HepG2 (cell line): ENCODE results near the gene ANKRD55. TPM values are rescaled to one million over a fixed set of nuclear protein-coding genes. Genes with fewer than 3 reads are reported as not detected.

Experiments used
- ATAC-seq: fragments of 200-7000 bp; cut with Tn5 transposase; 3 replicates; pipeline ENCODE4 v1.9.1; 2020; ENCODE audit warnings: mild to moderate bottlenecking, moderate library complexity
- BruUV-seq: library from RNA; stranded (reverse); fragments of 400-500 nt; replicated peaks from 2 replicates; lab custom pipeline; 2021; lab: Mats Ljungman, UMichigan
- CTCF ChIA-PET: fragments of 300-600 bp; formaldehyde crosslinking; extraction: SDS; loops from one replicate; lab custom pipeline; 2021; ENCODE audit warnings: low total read pairs, inconsistent platforms, low intra/inter-chr PET ratio; lab: Yijun Ruan, JAX
- POLR2A ChIA-PET: fragments of 350-600 bp; sonication (Branson Sonifier 250); formaldehyde crosslinking; loops from one replicate; lab custom pipeline; 2020; ENCODE audit warnings: antibody characterized with exemption, inconsistent platforms; lab: Yijun Ruan, JAX
- DNase-seq: peaks from one replicate; pipeline ENCODE4 v3.0.0-alpha.2; 2015; ENCODE audit warnings: low spot score
- FAIRE-seq: peaks from 3 replicates; lab custom pipeline; 2011; peaks lifted over from hg19 to GRCh38; lab: Jason Lieb, UNC
- H2AFZ ChIP-seq: one replicate; pipeline ENCODE4 v1.6.1; 2011; ENCODE audit warnings: low read length, inconsistent platforms
- H3K27ac ChIP-seq: fragments of 300-600 bp; 3 replicates; pipeline ENCODE4 v1.8.0; 2011; ENCODE audit warnings: mixed run types, mild to moderate bottlenecking, mixed read lengths, low read length, inconsistent platforms; ENCODE audit not compliant: insufficient read depth; ENCODE audit errors: extremely low read length
- H3K27me3 ChIP-seq, 2 experiments: fragments of 200-600 bp in 1 of 2; 2 replicates in 1 of 2; 3 replicates in 1 of 2; pipeline versions ENCODE4 v1.6.0 to v1.8.0; 2011; ENCODE audit warnings: low read length in 2 of 2, mild to moderate bottlenecking in 2 of 2, moderate library complexity in 2 of 2, inconsistent platforms in 1 of 2; ENCODE audit not compliant: insufficient read depth in 2 of 2, control insufficient read depth in 1 of 2
- H3K36me3 ChIP-seq, 2 experiments: fragments of 200-600 bp in 1 of 2; replicated peaks in 1 of 2; 2 replicates in 1 of 2; 3 replicates in 1 of 2; pipeline versions ENCODE4 v1.5.1 to v1.8.0; 2011; ENCODE audit warnings: low read length in 2 of 2, inconsistent platforms in 1 of 2; ENCODE audit not compliant: insufficient read depth in 2 of 2, control insufficient read depth in 1 of 2
- H3K4me1 ChIP-seq: 2 replicates; pipeline ENCODE4 v1.5.1; 2012; ENCODE audit warnings: low read length, inconsistent platforms; ENCODE audit not compliant: insufficient read depth
- H3K4me2 ChIP-seq: 2 replicates; pipeline ENCODE4 v1.6.0; 2011; ENCODE audit warnings: low read depth, low read length, inconsistent platforms
- H3K4me3 ChIP-seq, 3 experiments: fragments of 200-600 bp in 1 of 3; sonication (generic), shearing (Covaris generic) in 1 of 3; replicated peaks in 1 of 3; 2 replicates each; pipeline ENCODE4 v1.5.1; 2011 to 2016; ENCODE audit warnings: low read length in 3 of 3, inconsistent platforms in 2 of 3, low read depth in 2 of 3, mild to moderate bottlenecking in 2 of 3, control low read depth in 1 of 3, mixed read lengths in 1 of 3; ENCODE audit not compliant: insufficient read depth in 1 of 3
- H3K79me2 ChIP-seq: one replicate; pipeline ENCODE4 v1.6.1; 2011; ENCODE audit warnings: low read length, inconsistent platforms; ENCODE audit not compliant: insufficient read depth
- H3K9ac ChIP-seq: 2 replicates; pipeline ENCODE4 v1.6.0; 2011; ENCODE audit warnings: mild to moderate bottlenecking, low read depth, low read length, inconsistent platforms; ENCODE audit not compliant: insufficient read depth
- H3K9me3 ChIP-seq: 2 replicates; pipeline ENCODE4 v1.5.1; 2012; ENCODE audit warnings: mild to moderate bottlenecking, low read length
- H4K20me1 ChIP-seq: 2 replicates; pipeline ENCODE4 v1.6.0; 2011; ENCODE audit warnings: inconsistent platforms, mild to moderate bottlenecking, low read length, moderate library complexity; ENCODE audit not compliant: insufficient read depth
- NBN ChIP-seq: fragments of 450-650 bp; conservative IDR thresholded peaks from 2 replicates; pipeline ENCODE4 v1.6.1; 2017
- POGZ ChIP-seq: sonication (generic); formaldehyde crosslinking; IDR thresholded peaks from 2 replicates; pipeline ENCODE4 v1.4.0; 2020; ENCODE audit warnings: mild to moderate bottlenecking, missing genetic modification reagents
- RERE ChIP-seq: IDR thresholded peaks from 2 replicates; pipeline ENCODE4 v1.6.1; 2016; ENCODE audit warnings: low read depth, missing genetic modification reagents, missing compliant biosample characterization
- ZNF281 ChIP-seq: sonication (generic); formaldehyde crosslinking; IDR thresholded peaks from 2 replicates; pipeline ENCODE4 v1.4.0; 2020; ENCODE audit warnings: missing genetic modification reagents, borderline replicate concordance
- ZNF331 ChIP-seq: sonication (generic); formaldehyde crosslinking; IDR thresholded peaks from 2 replicates; pipeline ENCODE4 v1.4.0; 2020; ENCODE audit warnings: missing genetic modification reagents
- ZNF430 ChIP-seq: sonication (generic); formaldehyde crosslinking; IDR thresholded peaks from 2 replicates; pipeline ENCODE4 v1.9.0; 2021; ENCODE audit warnings: mild to moderate bottlenecking, missing genetic modification reagents
- ZNF513 ChIP-seq: sonication (generic); formaldehyde crosslinking; conservative IDR thresholded peaks from 2 replicates; pipeline ENCODE4 v1.5.0; 2020; ENCODE audit warnings: missing genetic modification reagents
- ZNF563 ChIP-seq: sonication (generic); formaldehyde crosslinking; IDR thresholded peaks from 2 replicates; pipeline ENCODE4 v1.8.0; 2022; ENCODE audit warnings: mild to moderate bottlenecking, moderate library complexity, missing genetic modification reagents
- ZNF609 ChIP-seq: sonication (generic); formaldehyde crosslinking; IDR thresholded peaks from 2 replicates; pipeline ENCODE4 v1.4.0; 2020; ENCODE audit warnings: mild to moderate bottlenecking, missing genetic modification reagents, borderline replicate concordance
- WGBS: methylation state at CpG from one replicate; pipeline ENCODE4 v1.1.6; 2017; ENCODE audit warnings: low lambda C conversion rate; 5-methylcytosine and 5-hydroxymethylcytosine counted together
- in situ Hi-C: cut with HindIII; loops from 2 replicates; pipeline ENCODE4 v1.10.0; 2017; ENCODE audit warnings: low pct_unique_long_range_greater_than_20kb; ENCODE audit not compliant: extremely low pct_ligation_motif_present
- intact Hi-C: fragments of 100-400 bp; cut with micrococcal nuclease; formaldehyde crosslinking; loops from one replicate; pipeline ENCODE4 v1.10.0; 2022; ENCODE audit not compliant: unreplicated experiment
- polyA plus RNA-seq, 8 experiments: library from polyadenylated mRNA; depleted of rRNA in 3 of 8; stranded (reverse) in 7 of 8; unstranded in 1 of 8; fragments of >200 nt; fragmentation: Illumina TruSeq in 4 of 8; extraction: Trizol in 4 of 8; gene quantifications; 2 replicates each; pipeline versions ENCODE4 v1.2.1 to v1.2.3, GENCODE V29; 2011 to 2016; ENCODE audit warnings: low read depth in 4 of 8, missing spikeins in 1 of 8, mixed read lengths in 1 of 8; ENCODE audit not compliant: insufficient read depth in 1 of 8
- total RNA-seq, 5 experiments: library from RNA; depleted of rRNA; stranded (reverse); fragments of >200 nt; fragmentation: Illumina TruSeq; extraction: Trizol; gene quantifications; 2 replicates each; pipeline ENCODE4 v1.2.3, GENCODE V29; 2016; ENCODE audit warnings: low read depth in 1 of 5

The ANKRD55 gene
- total and polyA plus RNA-seq, 2 of the 13 experiments (the other 11 are each of a cell fraction or from before 2014, with no cell fraction given), result 0.11 to 0.28 TPM

GRCh38 chr5:56161927-56162326 is 71.2 kb downstream of the ANKRD55 start:
- no peaks in the 10 kb centered on the region for H3K9me3 ChIP-seq
- intact Hi-C loops, result loop anchor here (5.0 kb wide), 1 partner anchor 1175 kb away; the partner anchor contains the start of gene ESM1
- DNase-seq (no peak), ATAC-seq (peak; percentile 16; the same call in 2 of the 3 replicates), FAIRE-seq (no peak)
- no peaks in the 10 kb centered on the region for H3K27me3 ChIP-seq
- no TSS peak for BruUV-seq
- H2AFZ ChIP-seq, result no peak overlapping the region
- WGBS, result 11% methylated on average over 1 of the region's 1 CpG
- H4K20me1 ChIP-seq, result no peaks in the 10 kb centered on the region
- POLR2A ChIA-PET, result no interaction called here
- H3K4me3 ChIP-seq, result no peak overlapping the region
- H3K4me1 ChIP-seq, result peaks cover 80% of the 10 kb centered on the region
- CTCF ChIA-PET, result no interaction called here
- H3K4me2 ChIP-seq, result peak overlapping the region; percentile 25
- in situ Hi-C loops, result no loop called here
- H3K27ac ChIP-seq, result no peak overlapping the region
- H3K9ac ChIP-seq, result no peak overlapping the region
- no peaks in the 10 kb centered on the region for H3K36me3 ChIP-seq
- H3K79me2 ChIP-seq, result no peaks in the 10 kb centered on the region
- TF ChIP-seq NBN, result no peak
- TF ChIP-seq ZNF430 (CRISPR knock-in tag), result no peak
- no peak for TF ChIP-seq ZNF563
- no peak for TF ChIP-seq RERE
- peak; percentile 33; the same call in 1 of the 2 replicates for TF ChIP-seq POGZ
- TF ChIP-seq ZNF609, result no peak
- TF ChIP-seq ZNF331 (CRISPR knock-in tag), result no peak
- peak; percentile 57; the same call in 1 of the 2 replicates for TF ChIP-seq ZNF281
- no peak for TF ChIP-seq ZNF513 (CRISPR knock-in tag)
